Karpas-422 (cell line): ENCODE measurements around the gene PTPN7. TPM values are rescaled to one million over a fixed set of nuclear protein-coding genes. Genes with fewer than 3 reads are reported as not detected.
"Not testable (repeated sequence)": the region's sequence is repeated elsewhere in the genome, so short reads cannot be mapped to it uniquely, and the experiment has no call there.

Experiments
- DNase-seq: peaks from one replicate; pipeline ENCODE4 v3.0.0-alpha.2; 2015
- H2AFZ ChIP-seq: fragments of 200-600 bp; sonication (generic); 2 replicates; pipeline ENCODE4 v1.6.1; 2014; ENCODE audit warnings: antibody characterized with exemption, low read length, mixed read lengths
- H3K27ac ChIP-seq: fragments of 200-600 bp; sonication (generic); 2 replicates; pipeline ENCODE4 v1.5.1; 2014; ENCODE audit warnings: mild to moderate bottlenecking, low read length, moderate library complexity
- H3K27me3 ChIP-seq: fragments of 200-600 bp; sonication (generic); 2 replicates; pipeline ENCODE4 v1.6.1; 2014; ENCODE audit warnings: low read length, mixed read lengths
- H3K36me3 ChIP-seq: fragments of 200-600 bp; sonication (generic); 2 replicates; pipeline ENCODE4 v1.6.1; 2014; ENCODE audit warnings: low read length, mixed read lengths; ENCODE audit not compliant: insufficient read depth
- H3K4me1 ChIP-seq: fragments of 200-600 bp; sonication (generic); 2 replicates; pipeline ENCODE4 v1.6.1; 2014; ENCODE audit warnings: mild to moderate bottlenecking, low read length, mixed read lengths
- H3K4me2 ChIP-seq: fragments of 200-600 bp; sonication (generic); 2 replicates; pipeline ENCODE4 v1.6.1; 2014; ENCODE audit warnings: low read length, low read depth, mild to moderate bottlenecking; ENCODE audit not compliant: poor library complexity, severe bottlenecking
- H3K4me3 ChIP-seq: fragments of 200-600 bp; sonication (generic); 2 replicates; pipeline ENCODE4 v1.5.1; 2014; ENCODE audit warnings: mild to moderate bottlenecking, antibody characterized with exemption, low read length, mixed read lengths
- H3K79me2 ChIP-seq: fragments of 200-600 bp; sonication (generic); 2 replicates; pipeline ENCODE4 v1.6.1; 2014; ENCODE audit warnings: mild to moderate bottlenecking, low read length, mixed read lengths
- H3K9ac ChIP-seq: fragments of 200-600 bp; sonication (generic); 2 replicates; pipeline ENCODE4 v1.6.0; 2014; ENCODE audit warnings: low read length
- H3K9me2 ChIP-seq: fragments of 200-600 bp; sonication (generic), shearing (Covaris generic); replicated peaks from 2 replicates; pipeline ENCODE4 v1.6.0; 2014; ENCODE audit warnings: mild to moderate bottlenecking, low read length, moderate library complexity; ENCODE audit not compliant: insufficient read depth
- H3K9me3 ChIP-seq: fragments of 300-700, 200-600 bp; sonication (generic); 2 replicates; pipeline ENCODE4 v1.6.1; 2014; ENCODE audit warnings: low read length, mixed read lengths
- H4K20me1 ChIP-seq: fragments of 200-600 bp; sonication (generic); 2 replicates; pipeline ENCODE4 v1.6.1; 2014; ENCODE audit warnings: mild to moderate bottlenecking, antibody characterized with exemption, low read length, low read depth; ENCODE audit not compliant: insufficient read depth
- total RNA-seq: library from RNA; depleted of rRNA; stranded (reverse); fragments of >200 nt; shearing (Covaris generic); gene quantifications from 2 replicates; pipeline ENCODE4 v1.2.3, GENCODE V29; 2014; ENCODE audit warnings: low replicate concordance

PTPN7 gene
- total RNA-seq, 1 experiment from 2014 or later, result 33.4 TPM

DNA sequence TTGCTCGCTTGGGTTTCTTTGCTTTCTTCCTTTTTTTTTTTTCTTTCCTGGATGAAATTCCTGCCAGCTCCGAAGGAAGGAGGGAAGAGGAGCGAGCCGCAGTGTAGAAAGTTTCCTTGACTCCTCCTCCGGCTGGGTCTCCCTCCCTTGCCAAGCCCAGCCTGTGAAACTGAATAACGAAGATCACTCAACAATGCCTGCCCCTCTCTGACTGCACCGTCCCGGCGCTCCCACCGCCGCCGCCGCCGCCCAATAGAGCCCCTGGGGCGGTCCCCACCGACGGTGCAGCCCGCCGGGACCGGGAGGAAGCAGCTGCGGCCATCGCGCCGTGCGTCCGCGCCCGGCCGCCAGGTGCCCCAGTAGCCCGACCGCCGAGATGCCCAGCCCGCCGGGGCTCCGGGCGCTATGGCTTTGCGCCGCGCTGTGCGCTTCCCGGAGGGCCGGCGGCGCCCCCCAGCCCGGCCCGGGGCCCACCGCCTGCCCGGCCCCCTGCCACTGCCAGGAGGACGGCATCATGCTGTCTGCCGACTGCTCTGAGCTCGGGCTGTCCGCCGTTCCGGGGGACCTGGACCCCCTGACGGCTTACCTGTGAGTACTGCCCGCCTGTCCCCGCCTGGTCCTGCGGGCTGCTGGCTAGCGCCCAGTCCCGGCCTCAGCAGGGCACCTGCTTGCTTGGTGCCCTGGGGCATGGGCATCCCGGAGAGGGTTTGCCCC lies 33.4 kb upstream of the PTPN7 start, which contains the start of gene LGR6:
TSS of gene LGR6 (plus strand) at position 186 of the 714 bp plus-strand sequence. CDS start at position 377, 191 bp downstream.
- no peak within 1 kb of the TSS for H3K4me2 ChIP-seq

DNA sequence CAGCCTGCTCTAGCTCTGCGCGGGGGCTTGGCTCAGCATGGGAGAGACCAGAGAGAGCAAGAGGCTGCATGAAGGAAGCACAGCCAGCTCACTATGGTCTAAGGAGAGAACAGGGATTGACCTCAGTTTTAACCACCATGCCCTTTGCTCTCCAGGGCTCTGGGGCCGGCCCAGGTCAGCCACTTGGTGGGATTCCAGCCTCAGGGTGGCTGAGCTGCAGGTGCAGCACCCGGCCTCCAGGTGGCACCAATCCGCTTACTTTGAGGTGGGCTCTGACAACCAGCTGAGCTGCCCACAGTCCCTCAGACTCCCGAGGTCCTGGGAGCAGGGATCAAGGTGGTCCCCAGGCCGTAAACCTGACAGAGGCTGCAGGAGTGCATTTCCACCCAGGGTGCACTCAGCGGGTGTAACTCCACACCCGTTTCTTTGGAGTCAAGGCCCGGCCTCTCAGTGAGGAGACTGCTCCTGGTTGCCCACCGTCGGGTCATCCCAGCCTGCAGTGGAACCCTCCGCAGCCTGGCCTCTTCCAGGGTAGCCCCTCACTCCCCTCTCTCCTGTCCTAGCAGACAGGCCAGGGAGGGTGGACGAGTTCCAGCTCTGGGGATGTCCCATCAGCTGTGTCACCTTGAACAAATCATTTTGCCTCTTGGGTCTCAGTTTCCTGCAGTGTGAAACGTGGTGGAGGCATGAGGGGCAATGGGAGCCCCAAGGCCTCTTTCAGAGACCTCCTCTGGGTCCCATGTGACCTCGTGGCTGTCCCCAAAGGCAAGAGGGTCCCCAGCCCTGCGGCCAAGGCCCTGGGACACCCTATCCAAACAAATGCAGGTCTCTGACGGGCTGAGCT lies 32.6 kb upstream of the PTPN7 start:
- no peaks in the 10 kb centered on the region for H4K20me1 ChIP-seq
- H3K79me2 ChIP-seq, result no peaks in the 10 kb centered on the region
- no peaks in the 10 kb centered on the region for H3K36me3 ChIP-seq
- no peak overlapping the region for H3K4me3 ChIP-seq
- no peaks in the 10 kb centered on the region for H3K9me3 ChIP-seq
- no peak overlapping the region for H3K9ac ChIP-seq
- no peak overlapping the region for H2AFZ ChIP-seq
- 0 out of 2 replicates have a peak, but pooled peaks cover 3% of the 10 kb centered on the region for H3K4me1 ChIP-seq
- H3K9me2 ChIP-seq, result no peaks in the 10 kb centered on the region
- H3K4me2 ChIP-seq, result no peak overlapping the region
- no peaks in the 10 kb centered on the region for H3K27me3 ChIP-seq
- no peak overlapping the region for H3K27ac ChIP-seq
- DNase-seq, result peak; percentile 82

More for the DNA sequence above, 33.4 kb upstream of the PTPN7 start, which contains the start of gene LGR6:
- H3K4me1 ChIP-seq, result 0 out of 2 replicates have a peak, but pooled peaks cover 3% of the 10 kb centered on the region
- H3K9ac ChIP-seq, result no peak within 1 kb of the TSS
- H3K27me3 ChIP-seq, result no peaks in the 10 kb centered on the region
- no peaks in the 10 kb centered on the region for H3K9me2 ChIP-seq
- no peak within 1 kb of the TSS for H3K4me3 ChIP-seq
- H2AFZ ChIP-seq, result no peak within 1 kb of the TSS
- no peaks in the 10 kb centered on the region for H3K9me3 ChIP-seq
- no peaks in the 10 kb centered on the region for H3K79me2 ChIP-seq
- DNase-seq, result no peak
- H3K36me3 ChIP-seq, result no peaks in the 10 kb centered on the region
- no peak within 1 kb of the TSS for H3K27ac ChIP-seq
- no peaks in the 10 kb centered on the region for H4K20me1 ChIP-seq

DNA sequence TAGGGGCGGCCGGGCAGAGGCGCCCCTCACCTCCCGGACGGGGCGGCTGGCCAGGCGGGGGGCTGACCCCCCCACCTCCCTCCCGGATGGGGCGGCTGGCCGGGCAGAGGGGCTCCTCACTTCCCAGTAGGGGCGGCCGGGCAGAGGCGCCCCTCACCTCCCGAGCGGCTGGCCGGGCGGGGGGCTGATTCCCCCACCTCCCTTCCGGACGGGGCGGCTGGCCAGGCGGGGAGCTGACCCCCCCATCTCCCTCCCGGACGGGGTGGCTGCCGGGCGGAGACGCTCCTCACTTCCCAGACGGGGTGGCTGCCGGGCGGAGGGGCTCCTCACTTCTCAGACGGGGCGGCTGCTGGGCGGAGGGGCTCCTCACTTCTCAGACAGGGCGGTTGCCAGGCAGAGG lies 31.0 kb upstream of the PTPN7 start:
- not testable (repeated sequence) for DNase-seq, H3K27ac ChIP-seq, H3K4me1 ChIP-seq, H3K4me2 ChIP-seq, H3K27me3 ChIP-seq, H3K79me2 ChIP-seq, H3K9me3 ChIP-seq, H4K20me1 ChIP-seq, H3K9me2 ChIP-seq, H3K36me3 ChIP-seq, H2AFZ ChIP-seq, H3K9ac ChIP-seq, H3K4me3 ChIP-seq

DNA sequence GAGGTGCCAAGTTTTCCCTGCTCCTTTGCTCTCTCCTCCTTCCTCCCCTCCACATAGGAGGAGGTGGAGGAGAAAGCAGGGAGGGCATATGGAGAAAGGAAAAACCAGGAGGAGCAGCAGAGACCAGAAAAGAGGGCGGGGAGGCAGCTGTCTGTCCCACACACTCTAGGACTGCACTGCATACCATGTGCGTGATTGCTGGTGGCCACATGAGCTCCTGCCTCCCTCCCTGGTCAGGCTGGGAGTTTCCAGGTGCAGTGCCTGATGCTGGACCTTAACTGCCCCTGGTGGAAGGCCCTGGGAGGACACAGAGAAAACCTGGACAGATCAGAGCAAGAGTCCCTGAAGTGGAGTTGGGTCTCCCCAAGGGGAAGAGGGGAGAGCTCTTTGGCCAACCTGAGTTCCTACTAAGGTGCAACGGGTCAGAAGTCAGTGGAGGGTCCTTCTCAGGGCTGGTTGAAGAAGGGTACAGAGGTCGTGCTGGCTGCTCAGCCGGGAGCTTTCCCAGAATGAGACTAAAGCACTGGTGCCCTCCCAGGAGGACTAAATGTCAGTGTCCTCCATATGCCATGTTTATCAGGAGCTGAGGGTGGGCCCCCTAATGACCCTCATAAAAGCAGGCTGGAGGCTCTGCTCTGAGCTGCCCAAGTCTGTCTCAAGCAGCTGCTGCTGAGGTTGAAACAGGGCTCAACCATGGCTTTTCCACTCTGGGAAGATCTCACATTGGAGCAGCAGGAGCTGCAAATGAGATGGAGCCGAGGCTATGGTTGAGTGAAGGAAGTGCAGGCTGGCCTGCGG lies 29.7 kb upstream of the PTPN7 start:
- Histone ChIP-seq H3K9ac (no peak overlapping the region), H2AFZ (no peak overlapping the region), H3K9me2 (no peaks in the 10 kb centered on the region), H3K36me3 (no peaks in the 10 kb centered on the region), H3K4me1 (0 out of 2 replicates have a peak, but pooled peaks cover 3% of the 10 kb centered on the region), H3K27me3 (no peaks in the 10 kb centered on the region), H3K9me3 (no peaks in the 10 kb centered on the region), H3K27ac (no peak overlapping the region), H3K4me3 (no peak overlapping the region), H4K20me1 (0 out of 2 replicates have a peak, but pooled peaks cover 3% of the 10 kb centered on the region), H3K4me2 (no peak overlapping the region), H3K79me2 (no peaks in the 10 kb centered on the region)
- no peak for DNase-seq

DNA sequence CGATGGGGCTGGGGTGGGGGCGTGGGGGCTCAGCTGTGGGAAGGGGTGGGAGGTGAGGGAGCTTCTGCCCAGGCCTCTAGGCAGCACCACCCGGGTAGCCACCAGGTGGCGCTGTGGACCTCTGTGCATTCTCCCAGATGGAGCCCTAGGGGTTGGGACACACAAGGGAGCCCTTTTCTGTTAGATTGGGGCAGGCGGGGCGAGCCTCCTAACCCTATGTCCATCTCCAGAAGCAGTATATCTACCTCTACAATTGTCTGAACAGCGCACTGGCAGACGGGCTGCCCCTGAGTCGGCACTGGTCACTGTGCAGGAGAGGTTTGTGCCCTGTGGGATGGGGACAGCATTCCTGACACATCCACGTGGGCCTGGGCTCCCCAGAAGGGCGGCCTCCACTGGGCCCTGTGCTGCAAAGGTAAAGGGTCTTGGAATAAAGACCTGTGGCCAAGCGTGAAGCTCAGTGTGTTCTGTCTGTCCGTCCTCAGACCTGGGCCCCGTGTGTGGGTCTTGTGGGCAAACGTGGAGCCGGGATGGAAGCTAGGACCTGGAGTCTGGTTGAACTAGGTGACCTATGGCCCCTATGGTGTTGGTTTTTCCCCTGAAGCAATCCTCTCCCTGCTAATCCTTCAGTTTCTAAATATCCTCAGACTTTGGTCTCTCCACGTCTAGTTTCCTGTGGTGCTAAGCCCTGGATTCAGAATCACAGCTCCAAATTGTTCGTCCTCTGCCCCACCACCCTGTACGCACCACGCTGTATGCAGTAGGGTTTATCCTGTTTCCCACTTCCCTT lies 28.8 kb upstream of the PTPN7 start:
- peak; percentile 92 for DNase-seq
- Histone ChIP-seq H2AFZ (no peak overlapping the region), H3K79me2 (no peaks in the 10 kb centered on the region), H3K9ac (no peak overlapping the region), H3K36me3 (no peaks in the 10 kb centered on the region), H3K4me2 (no peak overlapping the region), H3K9me2 (no peaks in the 10 kb centered on the region), H3K4me3 (no peak overlapping the region), H3K9me3 (no peaks in the 10 kb centered on the region), H3K27me3 (no peaks in the 10 kb centered on the region), H4K20me1 (0 out of 2 replicates have a peak, but pooled peaks cover 3% of the 10 kb centered on the region), H3K27ac (no peak overlapping the region), H3K4me1 (no peaks in the 10 kb centered on the region)

DNA sequence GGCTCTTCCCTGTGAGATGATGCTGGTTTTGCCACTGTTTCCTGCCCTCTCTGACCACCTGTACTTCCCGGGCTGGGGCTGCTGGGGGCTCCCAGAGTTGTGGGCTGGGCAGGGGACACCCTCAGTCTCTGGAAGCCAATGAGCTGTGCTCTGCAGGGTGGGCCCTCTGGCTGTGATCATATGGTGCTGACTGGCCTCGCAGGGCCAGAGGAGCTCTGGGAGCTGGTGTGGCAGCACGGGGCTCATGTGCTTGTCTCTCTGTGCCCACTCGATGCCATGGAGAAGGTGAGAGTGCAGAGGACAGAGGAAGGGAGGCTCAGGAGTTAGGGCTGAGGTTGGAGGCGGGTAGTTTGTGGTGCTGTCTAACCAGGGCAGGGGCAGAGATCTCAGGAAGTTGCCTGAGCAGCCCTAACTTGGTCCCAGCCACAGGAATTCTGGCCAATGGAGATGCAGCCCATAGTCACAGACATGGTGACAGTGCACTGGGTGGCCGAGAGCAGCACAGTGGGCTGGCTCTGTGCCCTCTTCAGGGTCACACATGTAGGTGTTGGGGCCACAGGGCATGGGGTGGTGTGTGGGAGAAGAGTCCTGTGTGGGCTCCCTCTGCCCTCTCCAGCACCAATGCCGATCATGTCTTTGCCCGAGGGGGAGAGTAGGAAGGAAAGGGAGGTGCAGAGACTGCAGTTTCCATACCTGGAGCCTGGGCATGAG lies 27.4 kb upstream of the PTPN7 start:
- H3K27ac ChIP-seq, result no peak overlapping the region
- no peaks in the 10 kb centered on the region for H3K9me2 ChIP-seq
- H3K27me3 ChIP-seq, result no peaks in the 10 kb centered on the region
- H3K4me2 ChIP-seq, result no peak overlapping the region
- no peaks in the 10 kb centered on the region for H3K36me3 ChIP-seq
- no peak overlapping the region for H3K4me3 ChIP-seq
- H4K20me1 ChIP-seq, result 0 out of 2 replicates have a peak, but pooled peaks cover 3% of the 10 kb centered on the region
- no peaks in the 10 kb centered on the region for H3K79me2 ChIP-seq
- H3K9ac ChIP-seq, result no peak overlapping the region
- H3K4me1 ChIP-seq, result no peaks in the 10 kb centered on the region
- no peak overlapping the region for H2AFZ ChIP-seq
- H3K9me3 ChIP-seq, result no peaks in the 10 kb centered on the region
- no peak for DNase-seq

DNA sequence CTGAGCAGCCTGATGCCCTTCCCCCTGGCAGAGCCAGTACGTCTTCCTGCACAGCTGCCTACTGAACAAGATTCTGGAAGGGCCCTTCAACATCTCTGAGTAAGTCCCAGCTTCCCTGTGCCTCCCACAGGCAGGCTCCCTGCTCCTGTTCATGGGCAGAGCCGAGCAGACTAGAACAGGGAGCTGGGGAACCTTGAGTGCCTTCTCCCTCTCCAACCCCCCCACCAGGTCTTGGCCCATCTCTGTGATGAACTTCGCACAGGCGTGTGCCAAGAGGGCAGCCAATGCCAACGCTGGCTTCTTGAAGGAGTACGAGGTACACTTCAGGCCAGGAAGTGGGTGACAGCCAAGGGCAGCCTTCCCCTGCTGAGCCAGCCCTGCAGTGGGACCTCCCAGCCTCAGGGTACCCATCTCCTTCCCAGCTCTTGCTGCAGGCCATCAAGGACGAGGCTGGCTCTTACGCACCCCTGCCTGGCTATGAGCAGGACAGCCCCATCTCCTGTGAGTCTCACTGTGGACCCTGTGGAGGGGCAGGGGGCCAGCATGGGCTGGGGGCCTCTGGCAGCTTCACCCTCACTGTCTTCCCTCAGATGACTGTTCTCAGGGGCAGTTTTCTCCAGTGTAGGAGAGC lies 26.8 kb upstream of the PTPN7 start:
- no peak overlapping the region for H3K27ac ChIP-seq
- no peaks in the 10 kb centered on the region for H3K9me2 ChIP-seq
- no peaks in the 10 kb centered on the region for H3K36me3 ChIP-seq
- no peak for DNase-seq
- no peaks in the 10 kb centered on the region for H3K4me1 ChIP-seq
- no peaks in the 10 kb centered on the region for H3K27me3 ChIP-seq
- H3K79me2 ChIP-seq, result no peaks in the 10 kb centered on the region
- no peaks in the 10 kb centered on the region for H3K9me3 ChIP-seq
- no peak overlapping the region for H3K9ac ChIP-seq
- H2AFZ ChIP-seq, result no peak overlapping the region
- H4K20me1 ChIP-seq, result 0 out of 2 replicates have a peak, but pooled peaks cover 3% of the 10 kb centered on the region
- no peak overlapping the region for H3K4me2 ChIP-seq
- no peak overlapping the region for H3K4me3 ChIP-seq
